Keratinocyte (primary cell): ENCODE results near the gene TLCD3B. TPM values are rescaled to one million over a fixed set of nuclear protein-coding genes. Genes with fewer than 3 reads are reported as not detected.

Experiments used
- DNase-seq: peaks from one replicate; pipeline ENCODE4 v3.0.0-alpha.2; 2011; ENCODE audit warnings: low read depth, missing footprints, low spot score
- FAIRE-seq: peaks from 2 replicates; lab custom pipeline; 2011; peaks lifted over from hg19 to GRCh38; lab: Jason Lieb, UNC
- H2AFZ ChIP-seq: 2 replicates; pipeline ENCODE4 v1.6.0; 2012; ENCODE audit warnings: low read length, control low read depth, inconsistent platforms; ENCODE audit not compliant: control insufficient read depth
- H3K27ac ChIP-seq: 2 replicates; pipeline ENCODE4 v1.5.1; 2011; ENCODE audit warnings: low read length; ENCODE audit not compliant: control insufficient read depth, insufficient read depth
- H3K27me3 ChIP-seq: 3 replicates; pipeline ENCODE4 v1.6.0; 2011; ENCODE audit warnings: low read length; ENCODE audit not compliant: control insufficient read depth, insufficient read depth; ENCODE audit errors: extremely low read depth
- H3K36me3 ChIP-seq, 2 experiments: 2 replicates in 1 of 2; 3 replicates in 1 of 2; pipeline ENCODE4 v1.5.1; 2011; ENCODE audit warnings: low read length in 2 of 2, mild to moderate bottlenecking in 1 of 2; ENCODE audit not compliant: control insufficient read depth in 2 of 2, insufficient read depth in 2 of 2; ENCODE audit errors: extremely low read depth in 1 of 2
- H3K4me1 ChIP-seq: 3 replicates; pipeline ENCODE4 v1.5.1; 2011; ENCODE audit warnings: low read length; ENCODE audit not compliant: control insufficient read depth, insufficient read depth; ENCODE audit errors: extremely low read depth
- H3K4me2 ChIP-seq: 3 replicates; pipeline ENCODE4 v1.6.0; 2011; ENCODE audit warnings: low read depth, low read length; ENCODE audit not compliant: control insufficient read depth, insufficient read depth; ENCODE audit errors: extremely low read depth
- H3K4me3 ChIP-seq, 3 experiments: fragments of 200-600 bp in 1 of 3; sonication (generic) in 1 of 3; 2 replicates in 2 of 3; 3 replicates in 1 of 3; pipeline ENCODE4 v1.5.1; 2011 to 2016; ENCODE audit warnings: low read length in 3 of 3, mild to moderate bottlenecking in 3 of 3, control low read depth in 2 of 3, inconsistent platforms in 1 of 3, low read depth in 1 of 3, mixed read lengths in 1 of 3, mixed run types in 1 of 3, moderate library complexity in 1 of 3; ENCODE audit not compliant: control insufficient read depth in 2 of 3, insufficient read depth in 2 of 3; ENCODE audit errors: extremely low read depth in 1 of 3
- H3K79me2 ChIP-seq: 2 replicates; pipeline ENCODE4 v1.6.0; 2012; ENCODE audit warnings: low read length; ENCODE audit not compliant: control insufficient read depth, insufficient read depth
- H3K9ac ChIP-seq: 3 replicates; pipeline ENCODE4 v1.6.0; 2011; ENCODE audit warnings: low read length; ENCODE audit not compliant: control insufficient read depth, insufficient read depth; ENCODE audit errors: extremely low read depth
- H3K9me1 ChIP-seq: 3 replicates; pipeline ENCODE4 v1.6.0; 2011; ENCODE audit warnings: low read length; ENCODE audit not compliant: control insufficient read depth, insufficient read depth; ENCODE audit errors: extremely low read depth
- H3K9me3 ChIP-seq: 2 replicates; pipeline ENCODE4 v1.5.1; 2012; ENCODE audit warnings: low read depth, low read length; ENCODE audit not compliant: control insufficient read depth
- H4K20me1 ChIP-seq: 3 replicates; pipeline ENCODE4 v1.6.0; 2011; ENCODE audit warnings: low read length; ENCODE audit not compliant: control insufficient read depth, insufficient read depth; ENCODE audit errors: extremely low read depth
- CTCF ChIP-seq, 3 experiments: IDR thresholded peaks in 1 of 3; conservative IDR thresholded peaks in 1 of 3; optimal IDR thresholded peaks in 1 of 3; 2 replicates in 2 of 3; 3 replicates in 1 of 3; pipeline versions ENCODE3 to v1.5.1; 2011; ENCODE audit warnings: low read length in 3 of 3, mild to moderate bottlenecking in 3 of 3, moderate library complexity in 2 of 3, control low read depth in 1 of 3, inconsistent platforms in 1 of 3; ENCODE audit not compliant: insufficient read depth in 2 of 3; ENCODE audit errors: extremely low read depth in 1 of 3
- EZH2 ChIP-seq: IDR thresholded peaks from one replicate; pipeline ENCODE4 v1.6.1; 2012; ENCODE audit warnings: inconsistent platforms, mild to moderate bottlenecking, low read length, moderate library complexity
- dilution Hi-C: fragments of 300-500 bp; cut with MboI; formaldehyde crosslinking; loops from one replicate; pipeline ENCODE4 v1.7.0; 2020; ENCODE audit warnings: low sequenced_read_pairs; ENCODE audit not compliant: extremely low pct_ligation_motif_present
- polyA plus RNA-seq, 5 experiments: library from polyadenylated mRNA; depleted of rRNA in 3 of 5; stranded (reverse) in 3 of 5; stranded (forward) in 1 of 5; unstranded in 1 of 5; fragments of >200 nt; gene quantifications; 1 replicate in 1 of 5; 2 replicates in 3 of 5; 3 replicates in 1 of 5; pipeline versions ENCODE4 v1.2.1 to v1.2.3, GENCODE V29; 2011 to 2012; ENCODE audit warnings: missing spikeins in 2 of 5, low read depth in 1 of 5, low replicate concordance in 1 of 5

Gene TLCD3B
- polyA plus RNA-seq, 1 donor (not counting 4 experiments of a cell fraction or from before 2014, with no cell fraction given): not detected

- Histone ChIP-seq H3K27ac (no peak overlapping the region), H3K4me3 (no peak overlapping the region)
These were observed 19.2 kb downstream of the TLCD3B start for GRCh38 chr16:30011714-30012504.

GRCh38 chr16:30010844-30011713 is 20.0 kb downstream of the TLCD3B start, which contains the start of gene DOC2A:
DOC2A (minus strand) TSS chr16:30011027; CDS start chr16:30010222, 805 bp downstream.
- no peaks in the 10 kb centered on the region for H3K79me2 ChIP-seq
- no peak within 1 kb of the TSS for H3K27ac ChIP-seq
- dilution Hi-C loops: no loop called here
- TF ChIP-seq EZH2 (peak; percentile 10), CTCF (optimal IDR thresholded peaks at IDR 0.05 in 1 of 3, IDR thresholded peaks at IDR 0.05 in 1 of 3, conservative IDR thresholded peaks at IDR 0.05 in 1 of 3; ENCODE audit: extremely low read depth in 1 of 3, insufficient read depth in 2 of 3, low read length in 3 of 3) (no peak)
- peaks cover 0 to 1% of the 10 kb centered on the region in 2 experiments for H3K36me3 ChIP-seq
- H3K27me3 ChIP-seq: peaks cover 28% of the 10 kb centered on the region
- no peak for DNase-seq
- H3K9me1 ChIP-seq: no peaks in the 10 kb centered on the region
- no peaks in the 10 kb centered on the region for H4K20me1 ChIP-seq
- H2AFZ ChIP-seq: no peak within 1 kb of the TSS
- H3K4me2 ChIP-seq: peak within 1 kb of the TSS; percentile 48
- no peaks in the 10 kb centered on the region for H3K9me3 ChIP-seq
- H3K4me1 ChIP-seq: peaks cover 3% of the 10 kb centered on the region
- FAIRE-seq: no peak
- H3K4me3 ChIP-seq: peak within 1 kb of the TSS in 2 of 3 experiments; percentile 18 to 32
- H3K9ac ChIP-seq: no peak within 1 kb of the TSS

More at GRCh38 chr16:30011714-30012504, 19.2 kb downstream of the TLCD3B start:
- peaks cover 3% of the 10 kb centered on the region for H3K4me1 ChIP-seq
- H3K9me1 ChIP-seq: no peaks in the 10 kb centered on the region
- H2AFZ ChIP-seq: no peak overlapping the region
- dilution Hi-C loops: no loop called here
- no peak overlapping the region for H3K4me2 ChIP-seq
- no peaks in the 10 kb centered on the region for H3K9me3 ChIP-seq
- no peaks in the 10 kb centered on the region for H4K20me1 ChIP-seq
- TF ChIP-seq CTCF (optimal IDR thresholded peaks at IDR 0.05 in 1 of 3, IDR thresholded peaks at IDR 0.05 in 1 of 3, conservative IDR thresholded peaks at IDR 0.05 in 1 of 3; ENCODE audit: extremely low read depth in 1 of 3, insufficient read depth in 2 of 3, low read length in 3 of 3) (no peak), EZH2 (no peak)
- H3K79me2 ChIP-seq: no peaks in the 10 kb centered on the region
- H3K9ac ChIP-seq: no peak overlapping the region
- peaks cover 28% of the 10 kb centered on the region for H3K27me3 ChIP-seq
- peaks cover 0 to 1% of the 10 kb centered on the region in 2 experiments for H3K36me3 ChIP-seq
- FAIRE-seq (no peak), DNase-seq (no peak)
